ENCODE data around the gene SRBD1.

- no peak for TF ChIP-seq SIN3A (IDR thresholded peaks at IDR 0.05; ENCODE audit: low read depth)
- no peak for TF ChIP-seq CTCF (IDR thresholded peaks at IDR 0.05 in 2 of 3, conservative IDR thresholded peaks at IDR 0.05 in 1 of 3; ENCODE audit: borderline replicate concordance in 1 of 3, insufficient read depth in 1 of 3, low read depth in 2 of 3, low read length in 2 of 3)
- TF ChIP-seq ZFX (IDR thresholded peaks at IDR 0.05): no peak
- no peak for TF ChIP-seq EZH2phosphoT487 (IDR thresholded peaks at IDR 0.05; ENCODE audit: borderline replicate concordance)
- TF ChIP-seq EZH2 (IDR thresholded peaks at IDR 0.05): no peak
- TF ChIP-seq POLR2A (IDR thresholded peaks at IDR 0.05; ENCODE audit: borderline replicate concordance, extremely low read depth, insufficient read depth, insufficient read length): no peak
- no peak for TF ChIP-seq SRF (IDR thresholded peaks at IDR 0.05; ENCODE audit: low read depth)
- no peak for TF ChIP-seq ZBTB33 (IDR thresholded peaks at IDR 0.05; ENCODE audit: extremely low read depth, insufficient replicate concordance, low read length)
These were observed 116.1 kb downstream of the SRBD1 start for GRCh38 chr2:45494978-45495293.

Data from HCT116 (cell line).